ENCODE results near the gene LRRC10B. TPM values are rescaled to one million over a fixed set of nuclear protein-coding genes. Genes with fewer than 3 reads are reported as not detected.

LRRC10B gene
- total and polyA plus RNA-seq, 7 experiments from 2014 or later = not detected

DNA sequence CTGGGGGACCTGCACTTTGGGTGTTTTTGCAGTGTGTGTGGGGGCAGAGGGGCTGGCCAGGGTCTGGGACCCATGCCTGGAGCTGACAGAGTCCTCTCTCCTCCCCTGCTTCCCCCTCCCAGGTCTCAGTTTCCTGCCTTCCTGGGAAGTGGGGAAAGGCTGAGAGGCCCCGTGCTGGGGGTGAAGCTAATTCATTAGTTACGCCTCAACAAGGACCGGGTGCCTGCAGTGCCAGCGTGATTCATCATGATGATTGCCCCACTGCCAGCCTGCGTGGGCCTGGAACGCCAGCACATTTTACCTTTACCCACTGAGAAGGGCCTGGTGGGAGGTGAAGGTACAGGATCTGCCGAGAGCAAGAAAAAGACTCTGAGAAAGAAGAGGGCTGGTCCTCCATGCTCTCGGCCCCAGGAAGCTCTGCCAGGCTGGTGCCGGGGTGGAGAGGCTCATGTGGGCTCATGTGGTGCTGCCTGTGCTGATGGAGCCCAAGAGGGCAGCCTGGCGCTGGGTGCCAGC lies 2.9 kb upstream of the LRRC10B start:
- H3K27me3 Mint-ChIP-seq = peaks cover 19 to 49% (median 38%) of the 10 kb centered on the region in 5 donors
- Histone ChIP-seq H3K4me1 (ENCODE audit: control insufficient read depth in 2 of 2, insufficient read depth in 2 of 2, low read length in 2 of 2) (peaks cover 0 to 8% of the 10 kb centered on the region in 2 donors), H3K4me3 (ENCODE audit: low read length) (no peak overlapping the region), H3K27me3 (ENCODE audit: control insufficient read depth in 2 of 2, insufficient read depth in 2 of 2, low read length in 2 of 2) (peaks cover 2 to 21% of the 10 kb centered on the region in 2 donors), H3K27ac (ENCODE audit: low read depth, low read length) (no peak overlapping the region), H3K9me3 (ENCODE audit: control insufficient read depth in 2 of 3, low read length in 3 of 3) (no peaks in the 10 kb centered on the region), H3K36me3 (ENCODE audit: control insufficient read depth in 2 of 3, insufficient read depth in 3 of 3, low read length in 3 of 3) (no peaks in the 10 kb centered on the region)
- CTCF ChIA-PET = no interaction called here
- ATAC-seq = no peak
- no peak overlapping the region for H3K27ac Mint-ChIP-seq
- DNase-seq = no peak
- no peaks in the 10 kb centered on the region for H3K9me3 Mint-ChIP-seq
- H3K4me3 Mint-ChIP-seq = no peak overlapping the region
- intact Hi-C loops (cut with micrococcal nuclease) = no loop called here
- POLR2A ChIA-PET = no interaction called here
- no peaks in the 10 kb centered on the region for H3K36me3 Mint-ChIP-seq
- H3K4me1 Mint-ChIP-seq = peaks cover 0 to 13% (median 7%) of the 10 kb centered on the region in 7 donors

DNA sequence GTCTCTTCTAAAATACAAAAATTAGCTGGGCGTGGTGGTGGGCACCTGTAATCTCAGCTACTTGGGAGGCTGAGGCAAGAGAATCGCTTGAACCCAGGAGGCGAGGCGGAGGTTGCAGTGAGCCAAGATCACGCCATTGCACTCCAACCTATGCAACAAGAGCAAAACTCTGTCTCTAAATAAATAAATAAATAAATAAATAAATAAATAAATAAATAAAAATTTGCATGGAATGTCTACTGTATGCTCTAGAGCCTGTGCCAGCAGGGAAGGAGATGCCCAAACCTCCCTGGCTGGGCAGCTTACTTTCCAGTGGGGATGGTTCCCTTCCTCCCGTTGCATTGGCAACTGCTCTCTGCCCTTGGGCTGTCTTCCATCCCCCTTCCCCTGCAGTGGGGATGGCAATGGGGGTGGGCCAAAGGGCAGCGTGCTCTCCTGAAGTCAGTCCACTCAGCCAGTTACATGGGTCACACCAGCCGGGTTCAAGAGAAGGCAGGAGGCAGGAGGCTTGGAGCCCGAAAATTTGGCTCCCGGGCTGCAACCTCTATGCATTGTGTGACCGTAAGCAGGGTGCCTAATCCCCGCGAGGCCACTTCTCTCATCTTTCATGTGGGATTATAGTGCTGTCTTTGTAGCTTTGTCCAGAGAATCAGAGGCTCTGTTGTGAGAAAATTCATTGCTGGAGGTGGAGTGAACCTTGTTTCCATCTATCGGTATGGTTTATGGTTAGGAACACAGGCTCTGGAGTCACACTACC lies 1.4 kb upstream of the LRRC10B start:
- peaks cover 0 to 8% of the 10 kb centered on the region in 2 donors for H3K4me1 ChIP-seq (ENCODE audit: control insufficient read depth in 2 of 2, insufficient read depth in 2 of 2, low read length in 2 of 2)
- H3K4me1 Mint-ChIP-seq = peaks cover 0 to 13% (median 7%) of the 10 kb centered on the region in 7 donors
- no peak for DNase-seq
- peaks cover 0 to 4% (median 0%) of the 10 kb centered on the region in 5 donors for H3K36me3 Mint-ChIP-seq
- H3K27ac ChIP-seq (ENCODE audit: low read depth, low read length) = no peak overlapping the region
- peaks cover 27 to 58% (median 48%) of the 10 kb centered on the region in 5 donors for H3K27me3 Mint-ChIP-seq
- CTCF ChIA-PET = no interaction called here
- H3K4me3 Mint-ChIP-seq = peak overlapping the region in 5 of 10 donors; percentile 20 to 82 (median 49)
- POLR2A ChIA-PET = no interaction called here
- no peak overlapping the region for H3K4me3 ChIP-seq (ENCODE audit: low read length)
- no peaks in the 10 kb centered on the region for H3K36me3 ChIP-seq (ENCODE audit: control insufficient read depth in 2 of 3, insufficient read depth in 3 of 3, low read length in 3 of 3)
- intact Hi-C loops (cut with micrococcal nuclease) = no loop called here
- ATAC-seq = no peak
- no peaks in the 10 kb centered on the region for H3K9me3 ChIP-seq (ENCODE audit: control insufficient read depth in 2 of 3, low read length in 3 of 3)
- peaks cover 2 to 21% of the 10 kb centered on the region in 2 donors for H3K27me3 ChIP-seq (ENCODE audit: control insufficient read depth in 2 of 2, insufficient read depth in 2 of 2, low read length in 2 of 2)
- H3K27ac Mint-ChIP-seq = no peak overlapping the region
- H3K9me3 Mint-ChIP-seq = no peaks in the 10 kb centered on the region

DNA sequence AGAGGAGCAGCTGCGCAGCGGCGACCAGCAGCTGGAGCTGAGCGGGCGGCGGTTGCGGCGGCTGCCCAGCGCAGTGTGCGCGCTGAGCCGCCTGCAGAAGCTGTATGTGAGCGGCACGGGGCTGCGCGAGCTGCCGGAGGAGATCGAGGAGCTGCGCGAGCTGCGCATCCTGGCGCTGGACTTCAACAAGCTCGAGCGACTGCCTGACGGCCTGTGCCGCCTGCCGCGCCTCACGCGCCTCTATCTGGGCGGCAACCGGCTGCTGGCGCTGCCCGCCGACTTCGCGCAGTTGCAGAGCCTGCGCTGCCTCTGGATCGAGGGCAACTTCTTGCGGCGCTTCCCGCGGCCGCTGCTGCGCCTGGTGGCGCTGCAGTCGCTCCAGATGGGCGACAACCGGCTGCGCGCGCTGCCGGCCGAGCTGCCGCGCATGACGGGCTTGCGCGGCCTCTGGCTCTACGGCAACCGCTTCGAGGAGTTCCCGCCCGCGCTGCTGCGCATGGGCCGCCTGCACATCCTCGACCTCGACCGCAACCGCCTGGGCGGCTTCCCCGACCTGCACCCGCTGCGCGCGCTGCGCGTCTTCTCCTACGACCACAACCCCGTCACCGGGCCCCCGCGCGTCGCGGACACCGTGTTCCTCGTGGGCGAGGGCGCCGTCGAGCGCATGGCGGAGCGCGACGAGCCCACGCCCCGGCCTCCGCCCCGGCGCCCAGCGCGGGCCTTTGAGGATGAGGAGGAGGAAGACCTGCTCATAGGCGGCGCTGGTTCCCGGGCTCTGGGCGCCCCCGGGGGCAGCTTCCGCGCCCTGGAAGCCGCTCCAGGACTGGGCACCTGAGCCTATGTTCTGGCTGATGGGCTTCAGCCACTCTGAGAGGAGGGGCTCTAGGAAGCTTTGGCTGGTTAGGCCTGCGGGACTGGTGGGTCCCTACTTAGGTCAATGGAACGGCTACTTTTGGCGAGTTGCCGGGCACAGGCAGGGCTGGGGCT lies 787 bp downstream of the LRRC10B start:
- Histone ChIP-seq H3K27ac (ENCODE audit: low read depth, low read length) (no peak overlapping the region), H3K36me3 (ENCODE audit: control insufficient read depth in 2 of 3, insufficient read depth in 3 of 3, low read length in 3 of 3) (no peaks in the 10 kb centered on the region), H3K4me1 (ENCODE audit: control insufficient read depth in 2 of 2, insufficient read depth in 2 of 2, low read length in 2 of 2) (peaks cover 0 to 8% of the 10 kb centered on the region in 2 donors), H3K27me3 (ENCODE audit: control insufficient read depth in 2 of 2, insufficient read depth in 2 of 2, low read length in 2 of 2) (peaks cover 2 to 21% of the 10 kb centered on the region in 2 donors), H3K4me3 (ENCODE audit: low read length) (peak overlapping the region; percentile 39), H3K9me3 (ENCODE audit: control insufficient read depth in 2 of 3, low read length in 3 of 3) (no peaks in the 10 kb centered on the region)
- peak overlapping the region in 8 of 10 donors; percentile 14 to 82 (median 43) for H3K4me3 Mint-ChIP-seq
- ChIA-PET CTCF (no interaction called here), POLR2A (no interaction called here)
- no peaks in the 10 kb centered on the region for H3K9me3 Mint-ChIP-seq
- ATAC-seq (peak; percentile 83), DNase-seq (peak in 8 of 9 donors; percentile 23 to 76 (median 44))
- intact Hi-C loops (cut with micrococcal nuclease) = loop anchor here in 1 of 2 donors (2.0 kb wide), 1 partner anchor 71 kb away; the partner anchor contains the start of gene SYT7
- H3K27ac Mint-ChIP-seq = no peak overlapping the region
- peaks cover 0 to 4% (median 0%) of the 10 kb centered on the region in 5 donors for H3K36me3 Mint-ChIP-seq
- H3K27me3 Mint-ChIP-seq = peaks cover 27 to 66% (median 57%) of the 10 kb centered on the region in 5 donors
- peaks cover 0 to 13% (median 7%) of the 10 kb centered on the region in 7 donors for H3K4me1 Mint-ChIP-seq

DNA sequence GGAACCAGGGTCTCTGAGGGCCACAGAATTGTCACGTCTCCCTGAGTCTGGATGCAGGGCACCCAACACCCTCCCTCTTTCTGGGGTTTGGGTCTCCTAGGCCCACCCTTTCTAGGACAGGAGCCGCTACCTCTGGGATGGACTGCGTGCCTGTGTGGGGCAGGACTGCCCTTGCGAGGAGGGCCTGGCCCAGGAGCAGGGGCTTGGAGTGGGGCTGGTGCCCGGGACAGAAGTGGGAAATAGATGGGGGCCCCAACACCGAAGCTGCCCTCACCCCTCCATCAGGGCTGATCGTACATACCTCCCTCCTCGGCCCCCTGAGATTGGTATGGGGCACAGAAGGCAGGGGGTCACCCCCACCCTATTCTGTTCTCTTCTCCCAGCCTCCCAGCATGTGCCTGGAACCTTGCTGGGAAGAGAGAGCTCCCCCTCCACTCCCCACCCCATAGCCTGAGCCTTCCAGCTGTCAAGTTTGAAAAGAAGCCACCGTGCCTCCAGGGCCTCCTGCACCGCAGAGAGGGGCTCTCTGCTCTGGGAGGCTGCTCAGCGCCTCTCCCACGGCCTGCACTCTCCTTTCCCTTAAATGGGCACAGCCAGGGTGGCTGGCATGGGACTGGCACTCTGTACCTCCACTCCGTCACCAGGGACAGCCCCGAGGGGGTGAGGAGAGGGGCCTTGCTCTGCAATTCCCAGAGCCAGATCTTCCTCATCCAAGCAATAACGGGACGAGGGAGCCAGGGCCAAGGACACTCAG lies 1.8 kb downstream of the LRRC10B start:
- peaks cover 27 to 58% (median 51%) of the 10 kb centered on the region in 5 donors for H3K27me3 Mint-ChIP-seq
- ATAC-seq = no peak
- H3K27me3 ChIP-seq (ENCODE audit: control insufficient read depth in 2 of 2, insufficient read depth in 2 of 2, low read length in 2 of 2) = peaks cover 2 to 19% of the 10 kb centered on the region in 2 donors

DNA sequence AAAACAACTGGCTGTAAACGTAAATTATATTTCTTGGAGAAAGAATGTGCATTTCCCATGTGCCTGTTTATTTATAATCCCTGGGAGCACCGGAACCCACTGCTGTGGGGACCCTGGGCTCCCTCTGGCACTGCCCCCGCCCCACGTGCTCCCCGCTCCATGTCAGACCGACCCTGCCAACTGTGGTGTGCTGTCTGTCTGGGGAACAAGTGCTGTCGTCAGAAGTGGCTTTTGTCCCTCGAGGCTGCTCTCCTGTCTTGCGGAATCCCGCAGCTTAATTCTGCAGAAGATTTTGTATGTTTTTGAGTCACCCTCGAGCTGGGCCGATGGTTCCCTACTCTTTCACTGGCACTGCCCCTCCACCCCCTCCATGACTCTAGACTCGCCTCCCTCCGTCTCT lies 2.4 kb downstream of the LRRC10B start:
- Mint-ChIP-seq H3K36me3 (peaks cover 0 to 4% (median 0%) of the 10 kb centered on the region in 5 donors), H3K4me1 (peaks cover 0 to 13% (median 7%) of the 10 kb centered on the region in 7 donors), H3K27me3 (peaks cover 27 to 52% (median 48%) of the 10 kb centered on the region in 5 donors), H3K4me3 (peak overlapping the region in 2 of 10 donors; percentile 59 to 62), H3K27ac (no peak overlapping the region), H3K9me3 (no peaks in the 10 kb centered on the region)
- intact Hi-C loops (cut with micrococcal nuclease) = no loop called here
- DNase-seq = no peak
- CTCF ChIA-PET = no interaction called here
- POLR2A ChIA-PET = no interaction called here
- Histone ChIP-seq H3K4me3 (ENCODE audit: low read length) (no peak overlapping the region), H3K27me3 (ENCODE audit: control insufficient read depth in 2 of 2, insufficient read depth in 2 of 2, low read length in 2 of 2) (peaks cover 2 to 18% of the 10 kb centered on the region in 2 donors), H3K27ac (ENCODE audit: low read depth, low read length) (no peak overlapping the region), H3K4me1 (ENCODE audit: control insufficient read depth in 2 of 2, insufficient read depth in 2 of 2, low read length in 2 of 2) (peaks cover 0 to 8% of the 10 kb centered on the region in 2 donors), H3K9me3 (ENCODE audit: control insufficient read depth in 2 of 3, low read length in 3 of 3) (no peaks in the 10 kb centered on the region), H3K36me3 (ENCODE audit: control insufficient read depth in 2 of 3, insufficient read depth in 3 of 3, low read length in 3 of 3) (no peaks in the 10 kb centered on the region)
- ATAC-seq = no peak

More for the DNA sequence above, 1.8 kb downstream of the LRRC10B start:
- Histone ChIP-seq H3K36me3 (ENCODE audit: control insufficient read depth in 2 of 3, insufficient read depth in 3 of 3, low read length in 3 of 3) (no peaks in the 10 kb centered on the region), H3K27ac (ENCODE audit: low read depth, low read length) (no peak overlapping the region), H3K9me3 (ENCODE audit: control insufficient read depth in 2 of 3, low read length in 3 of 3) (no peaks in the 10 kb centered on the region), H3K4me3 (ENCODE audit: low read length) (no peak overlapping the region), H3K4me1 (ENCODE audit: control insufficient read depth in 2 of 2, insufficient read depth in 2 of 2, low read length in 2 of 2) (peaks cover 0 to 8% of the 10 kb centered on the region in 2 donors)
- Mint-ChIP-seq H3K36me3 (peaks cover 0 to 4% (median 0%) of the 10 kb centered on the region in 5 donors), H3K27ac (peak overlapping the region in 1 of 9 donors; percentile 69), H3K4me3 (peak overlapping the region in 6 of 10 donors; percentile 13 to 82 (median 36)), H3K9me3 (no peaks in the 10 kb centered on the region), H3K4me1 (peaks cover 0 to 13% (median 7%) of the 10 kb centered on the region in 7 donors)
- CTCF ChIA-PET = no interaction called here
- intact Hi-C loops (cut with micrococcal nuclease) = no loop called here
- DNase-seq = no peak
- POLR2A ChIA-PET = no interaction called here

DNA sequence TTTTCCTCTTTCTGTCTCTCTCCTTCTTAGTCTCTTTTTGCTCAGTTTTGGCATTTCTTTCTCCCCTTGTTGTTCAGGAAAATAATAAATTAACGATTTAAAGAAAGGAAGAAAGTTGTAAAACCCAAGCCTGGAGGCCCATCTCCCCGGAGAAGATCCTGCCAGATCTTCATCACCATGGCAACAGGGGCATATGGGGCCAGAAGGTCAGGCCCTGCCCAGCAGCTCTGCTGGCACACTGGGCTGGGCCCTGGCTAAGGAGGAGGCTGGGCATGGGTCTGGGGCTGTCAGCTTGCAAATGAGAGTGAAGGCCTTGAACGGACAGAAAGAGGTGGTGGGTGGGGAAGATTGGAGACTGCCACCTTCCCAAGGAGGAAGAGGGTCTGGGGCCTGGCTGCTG lies 2.8 kb downstream of the LRRC10B start:
- H3K9me3 ChIP-seq (ENCODE audit: control insufficient read depth in 2 of 3, low read length in 3 of 3) = no peaks in the 10 kb centered on the region
- no peak overlapping the region for H3K27ac Mint-ChIP-seq
- H3K27me3 ChIP-seq (ENCODE audit: control insufficient read depth in 2 of 2, insufficient read depth in 2 of 2, low read length in 2 of 2) = peaks cover 2 to 13% of the 10 kb centered on the region in 2 donors
- H3K4me3 ChIP-seq (ENCODE audit: low read length) = no peak overlapping the region
- peaks cover under 1 to 9% of the 10 kb centered on the region in 2 donors for H3K4me1 ChIP-seq (ENCODE audit: control insufficient read depth in 2 of 2, insufficient read depth in 2 of 2, low read length in 2 of 2)
- ChIA-PET POLR2A (no interaction called here), CTCF (no interaction called here)
- H3K4me3 Mint-ChIP-seq = peak overlapping the region in 1 of 10 donors; percentile 62
- H3K9me3 Mint-ChIP-seq = no peaks in the 10 kb centered on the region
- no peak overlapping the region for H3K27ac ChIP-seq (ENCODE audit: low read depth, low read length)
- no peak for DNase-seq
- H3K4me1 Mint-ChIP-seq = peaks cover under 1 to 13% (median 8%) of the 10 kb centered on the region in 7 donors
- peaks cover 0 to 4% (median 0%) of the 10 kb centered on the region in 5 donors for H3K36me3 Mint-ChIP-seq
- H3K27me3 Mint-ChIP-seq = peaks cover 24 to 48% (median 43%) of the 10 kb centered on the region in 5 donors
- H3K36me3 ChIP-seq (ENCODE audit: control insufficient read depth in 2 of 3, insufficient read depth in 3 of 3, low read length in 3 of 3) = no peaks in the 10 kb centered on the region
- ATAC-seq = no peak
- intact Hi-C loops (cut with micrococcal nuclease) = no loop called here
